HG02678 (cell line): ENCODE data around the gene SPINK6.

Experiments
- ATAC-seq: cut with Tn5 transposase; IDR thresholded peaks from one replicate; pipeline ENCODE4 v1.9.1; 2021; ENCODE audit warnings: mild to moderate bottlenecking, moderate library complexity; ENCODE audit not compliant: unreplicated experiment

The SPINK6 gene

GRCh38 chr5:148221508-148221907 is 18.7 kb downstream of the SPINK6 start:
- no peak for ATAC-seq

- no peak for ATAC-seq
Measured at GRCh38 chr5:148224117-148224742, 21.4 kb downstream of the SPINK6 start.

GRCh38 chr5:148228392-148228984 is 25.6 kb downstream of the SPINK6 start:
- ATAC-seq = no peak

GRCh38 chr5:148229840-148230239 is 27.0 kb downstream of the SPINK6 start:
- no peak for ATAC-seq

- ATAC-seq = no peak
Measured at GRCh38 chr5:148230240-148230639, 27.4 kb downstream of the SPINK6 start.

GRCh38 chr5:148237785-148238417 is 35.1 kb downstream of the SPINK6 start:
- ATAC-seq = no peak

- no peak for ATAC-seq
Measured at GRCh38 chr5:148238418-148238794, 35.6 kb downstream of the SPINK6 start, which contains the start of gene MARCOL. MARCOL (plus strand) TSS chr5:148238525; CDS start chr5:148238598, 73 bp downstream.

- ATAC-seq = no peak
Measured at GRCh38 chr5:148248894-148249293, 46.1 kb downstream of the SPINK6 start.

- no peak for ATAC-seq
Measured at GRCh38 chr5:148255456-148255855, 52.6 kb downstream of the SPINK6 start.

- no peak for ATAC-seq
Measured at GRCh38 chr5:148259288-148259687, 56.4 kb downstream of the SPINK6 start.

- ATAC-seq = no peak
Measured at GRCh38 chr5:148261221-148261620, 58.4 kb downstream of the SPINK6 start.
